Keratinocyte (primary cell): ENCODE results near the gene THBS1. TPM values are rescaled to one million over a fixed set of nuclear protein-coding genes. Genes with fewer than 3 reads are reported as not detected.

Source experiments
- DNase-seq: peaks from one replicate; pipeline ENCODE4 v3.0.0-alpha.2; 2011; ENCODE audit warnings: low read depth, missing footprints, low spot score
- FAIRE-seq: peaks from 2 replicates; lab custom pipeline; 2011; peaks lifted over from hg19 to GRCh38; lab: Jason Lieb, UNC
- H2AFZ ChIP-seq: 2 replicates; pipeline ENCODE4 v1.6.0; 2012; ENCODE audit warnings: low read length, control low read depth, inconsistent platforms; ENCODE audit not compliant: control insufficient read depth
- H3K27ac ChIP-seq: 2 replicates; pipeline ENCODE4 v1.5.1; 2011; ENCODE audit warnings: low read length; ENCODE audit not compliant: control insufficient read depth, insufficient read depth
- H3K27me3 ChIP-seq: 3 replicates; pipeline ENCODE4 v1.6.0; 2011; ENCODE audit warnings: low read length; ENCODE audit not compliant: control insufficient read depth, insufficient read depth; ENCODE audit errors: extremely low read depth
- H3K36me3 ChIP-seq, 2 experiments: 2 replicates in 1 of 2; 3 replicates in 1 of 2; pipeline ENCODE4 v1.5.1; 2011; ENCODE audit warnings: low read length in 2 of 2, mild to moderate bottlenecking in 1 of 2; ENCODE audit not compliant: control insufficient read depth in 2 of 2, insufficient read depth in 2 of 2; ENCODE audit errors: extremely low read depth in 1 of 2
- H3K4me1 ChIP-seq: 3 replicates; pipeline ENCODE4 v1.5.1; 2011; ENCODE audit warnings: low read length; ENCODE audit not compliant: control insufficient read depth, insufficient read depth; ENCODE audit errors: extremely low read depth
- H3K4me2 ChIP-seq: 3 replicates; pipeline ENCODE4 v1.6.0; 2011; ENCODE audit warnings: low read depth, low read length; ENCODE audit not compliant: control insufficient read depth, insufficient read depth; ENCODE audit errors: extremely low read depth
- H3K4me3 ChIP-seq, 3 experiments: fragments of 200-600 bp in 1 of 3; sonication (generic) in 1 of 3; 2 replicates in 2 of 3; 3 replicates in 1 of 3; pipeline ENCODE4 v1.5.1; 2011 to 2016; ENCODE audit warnings: low read length in 3 of 3, mild to moderate bottlenecking in 3 of 3, control low read depth in 2 of 3, inconsistent platforms in 1 of 3, low read depth in 1 of 3, mixed read lengths in 1 of 3, mixed run types in 1 of 3, moderate library complexity in 1 of 3; ENCODE audit not compliant: control insufficient read depth in 2 of 3, insufficient read depth in 2 of 3; ENCODE audit errors: extremely low read depth in 1 of 3
- H3K79me2 ChIP-seq: 2 replicates; pipeline ENCODE4 v1.6.0; 2012; ENCODE audit warnings: low read length; ENCODE audit not compliant: control insufficient read depth, insufficient read depth
- H3K9ac ChIP-seq: 3 replicates; pipeline ENCODE4 v1.6.0; 2011; ENCODE audit warnings: low read length; ENCODE audit not compliant: control insufficient read depth, insufficient read depth; ENCODE audit errors: extremely low read depth
- H3K9me1 ChIP-seq: 3 replicates; pipeline ENCODE4 v1.6.0; 2011; ENCODE audit warnings: low read length; ENCODE audit not compliant: control insufficient read depth, insufficient read depth; ENCODE audit errors: extremely low read depth
- H3K9me3 ChIP-seq: 2 replicates; pipeline ENCODE4 v1.5.1; 2012; ENCODE audit warnings: low read depth, low read length; ENCODE audit not compliant: control insufficient read depth
- H4K20me1 ChIP-seq: 3 replicates; pipeline ENCODE4 v1.6.0; 2011; ENCODE audit warnings: low read length; ENCODE audit not compliant: control insufficient read depth, insufficient read depth; ENCODE audit errors: extremely low read depth
- CTCF ChIP-seq, 3 experiments: IDR thresholded peaks in 1 of 3; conservative IDR thresholded peaks in 1 of 3; optimal IDR thresholded peaks in 1 of 3; 2 replicates in 2 of 3; 3 replicates in 1 of 3; pipeline versions ENCODE3 to v1.5.1; 2011; ENCODE audit warnings: low read length in 3 of 3, mild to moderate bottlenecking in 3 of 3, moderate library complexity in 2 of 3, control low read depth in 1 of 3, inconsistent platforms in 1 of 3; ENCODE audit not compliant: insufficient read depth in 2 of 3; ENCODE audit errors: extremely low read depth in 1 of 3
- EZH2 ChIP-seq: IDR thresholded peaks from one replicate; pipeline ENCODE4 v1.6.1; 2012; ENCODE audit warnings: inconsistent platforms, mild to moderate bottlenecking, low read length, moderate library complexity
- dilution Hi-C: fragments of 300-500 bp; cut with MboI; formaldehyde crosslinking; loops from one replicate; pipeline ENCODE4 v1.7.0; 2020; ENCODE audit warnings: low sequenced_read_pairs; ENCODE audit not compliant: extremely low pct_ligation_motif_present
- polyA plus RNA-seq, 5 experiments: library from polyadenylated mRNA; depleted of rRNA in 3 of 5; stranded (reverse) in 3 of 5; stranded (forward) in 1 of 5; unstranded in 1 of 5; fragments of >200 nt; gene quantifications; 1 replicate in 1 of 5; 2 replicates in 3 of 5; 3 replicates in 1 of 5; pipeline versions ENCODE4 v1.2.1 to v1.2.3, GENCODE V29; 2011 to 2012; ENCODE audit warnings: missing spikeins in 2 of 5, low read depth in 1 of 5, low replicate concordance in 1 of 5

THBS1 gene
- polyA plus RNA-seq, 1 donor (not counting 4 experiments of a cell fraction or from before 2014, with no cell fraction given) = 789 TPM

GRCh38 chr15:39542385-39543065 lies 38.4 kb upstream of the THBS1 start:
- H3K9me3 ChIP-seq = peaks cover 2% of the 10 kb centered on the region
- FAIRE-seq (no peak), DNase-seq (no peak)
- no peaks in the 10 kb centered on the region for H3K4me1 ChIP-seq
- H4K20me1 ChIP-seq = no peaks in the 10 kb centered on the region
- H3K79me2 ChIP-seq = no peaks in the 10 kb centered on the region
- H2AFZ ChIP-seq = no peak overlapping the region
- no peak for TF ChIP-seq CTCF (optimal IDR thresholded peaks at IDR 0.05 in 1 of 3, IDR thresholded peaks at IDR 0.05 in 1 of 3, conservative IDR thresholded peaks at IDR 0.05 in 1 of 3; ENCODE audit: extremely low read depth in 1 of 3, insufficient read depth in 2 of 3, low read length in 3 of 3)
- no peak for TF ChIP-seq EZH2
- H3K4me3 ChIP-seq = no peak overlapping the region
- no peak overlapping the region for H3K4me2 ChIP-seq
- no peaks in the 10 kb centered on the region for H3K9me1 ChIP-seq
- H3K9ac ChIP-seq = no peak overlapping the region
- dilution Hi-C loops = no loop called here
- H3K27ac ChIP-seq = no peak overlapping the region
- no peaks in the 10 kb centered on the region for H3K27me3 ChIP-seq
- H3K36me3 ChIP-seq = no peaks in the 10 kb centered on the region

GRCh38 chr15:39543651-39544050 lies 37.2 kb upstream of the THBS1 start:
- FAIRE-seq = no peak

More at GRCh38 chr15:39543651-39544050, 37.2 kb upstream of the THBS1 start:
- Histone ChIP-seq H3K9ac (no peak overlapping the region), H3K9me3 (peaks cover 2% of the 10 kb centered on the region), H4K20me1 (no peaks in the 10 kb centered on the region), H3K27ac (no peak overlapping the region), H3K79me2 (no peaks in the 10 kb centered on the region), H3K4me1 (no peaks in the 10 kb centered on the region), H2AFZ (no peak overlapping the region), H3K36me3 (no peaks in the 10 kb centered on the region), H3K9me1 (no peaks in the 10 kb centered on the region), H3K4me2 (no peak overlapping the region), H3K27me3 (no peaks in the 10 kb centered on the region), H3K4me3 (no peak overlapping the region)
- DNase-seq = no peak
- dilution Hi-C loops = no loop called here
- TF ChIP-seq CTCF (optimal IDR thresholded peaks at IDR 0.05 in 1 of 3, IDR thresholded peaks at IDR 0.05 in 1 of 3, conservative IDR thresholded peaks at IDR 0.05 in 1 of 3; ENCODE audit: extremely low read depth in 1 of 3, insufficient read depth in 2 of 3, low read length in 3 of 3) = no peak
- TF ChIP-seq EZH2 = no peak
